ENCODE results near the gene LAPTM5.

DNA sequence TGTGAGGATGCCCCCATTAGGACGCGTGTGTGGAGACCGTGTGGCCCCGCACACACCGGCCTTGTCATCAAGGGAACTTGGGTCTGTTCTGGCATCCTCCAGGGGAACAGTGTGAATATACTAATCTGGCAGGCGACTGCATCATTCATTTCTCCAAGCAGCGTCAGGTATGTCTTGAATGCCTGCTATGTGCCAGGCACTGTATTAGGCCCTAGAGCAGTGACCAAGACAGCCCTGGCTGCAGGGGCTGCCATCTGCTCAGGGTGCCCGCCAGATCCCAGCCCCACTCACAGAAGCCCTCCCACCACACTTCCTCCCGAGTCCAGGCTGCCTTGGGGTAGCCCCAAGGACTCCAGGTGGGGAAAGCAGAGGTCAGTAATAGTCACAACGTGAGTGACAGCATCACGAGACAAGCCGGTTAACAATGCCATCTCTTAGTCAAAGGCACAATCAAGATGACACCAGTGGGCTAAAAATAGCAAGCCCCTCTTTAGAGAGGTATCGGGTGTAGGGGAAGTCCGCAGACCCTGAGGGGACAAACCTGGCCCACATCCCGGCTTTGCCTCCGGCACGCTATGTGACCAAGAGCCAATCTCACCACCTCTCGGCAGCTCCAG is 7.5 kb upstream of the LAPTM5 start:
- TF ChIP-seq POLR2AphosphoS5 (IDR thresholded peaks at IDR 0.05; ENCODE audit: low read depth, low read length): no peak
- no peak for TF ChIP-seq CTCF (IDR thresholded peaks at IDR 0.05)
- TF ChIP-seq SIN3A (IDR thresholded peaks at IDR 0.05; ENCODE audit: borderline replicate concordance, insufficient read depth, low read depth, low read length): no peak
